Calu3 (cell line): Measurements from ENCODE around the gene ADSS1. TPM values are rescaled to one million over a fixed set of nuclear protein-coding genes. Genes with fewer than 3 reads are reported as not detected.

Source experiments
- BruUV-seq: library from RNA; stranded (reverse); fragments of 400-500 nt; replicated peaks from 2 replicates; lab custom pipeline; 2021; lab: Mats Ljungman, UMichigan
- CTCF ChIA-PET: fragments of 300-600 bp; sonication (Branson Sonifier 250); formaldehyde crosslinking; loops from one replicate; lab custom pipeline; 2022; ENCODE audit warnings: antibody characterized with exemption; lab: Charles Lee
- DNase-seq: peaks from one replicate; pipeline ENCODE4 v3.0.0; 2022
- H3K27ac Mint-ChIP-seq: one replicate; pipeline ENCODE4 v1.8.0; 2022; ENCODE audit warnings: mixed read lengths; ENCODE audit not compliant: unreplicated experiment
- H3K27me3 Mint-ChIP-seq: one replicate; pipeline ENCODE4 v1.8.0; 2022; ENCODE audit warnings: mixed read lengths; ENCODE audit not compliant: unreplicated experiment
- H3K36me3 Mint-ChIP-seq: one replicate; pipeline ENCODE4 v1.8.0; 2022; ENCODE audit warnings: mild to moderate bottlenecking, moderate library complexity, mixed read lengths; ENCODE audit not compliant: insufficient read depth, unreplicated experiment
- H3K4me1 Mint-ChIP-seq: one replicate; pipeline ENCODE4 v1.8.0; 2022; ENCODE audit warnings: mild to moderate bottlenecking, low read depth, mixed read lengths; ENCODE audit not compliant: unreplicated experiment
- H3K4me3 Mint-ChIP-seq: one replicate; pipeline ENCODE4 v1.8.0; 2022; ENCODE audit warnings: mild to moderate bottlenecking, low read depth, moderate library complexity, mixed read lengths; ENCODE audit not compliant: unreplicated experiment
- H3K9me3 Mint-ChIP-seq: one replicate; pipeline ENCODE4 v1.8.0; 2022; ENCODE audit warnings: low read depth, mixed read lengths; ENCODE audit not compliant: unreplicated experiment
- intact Hi-C: fragments of 100-400 bp; cut with micrococcal nuclease; formaldehyde crosslinking; loops from one replicate; pipeline ENCODE4 v1.10.0; 2022; ENCODE audit not compliant: unreplicated experiment
- total RNA-seq: library from RNA; stranded (reverse); gene quantifications from 2 replicates; pipeline ENCODE4 v1.2.3, GENCODE V29; 2022
- TF ChIP-seq, protein P1 (sequence below): fragments of 200-600 bp; IDR thresholded peaks from one replicate; pipeline ENCODE4 v1.8.0; 2022; ENCODE audit warnings: antibody characterized with exemption; ENCODE audit not compliant: unreplicated experiment

ADSS1 gene
- total RNA-seq, 1 experiment from 2014 or later = 8.6 TPM

DNA sequence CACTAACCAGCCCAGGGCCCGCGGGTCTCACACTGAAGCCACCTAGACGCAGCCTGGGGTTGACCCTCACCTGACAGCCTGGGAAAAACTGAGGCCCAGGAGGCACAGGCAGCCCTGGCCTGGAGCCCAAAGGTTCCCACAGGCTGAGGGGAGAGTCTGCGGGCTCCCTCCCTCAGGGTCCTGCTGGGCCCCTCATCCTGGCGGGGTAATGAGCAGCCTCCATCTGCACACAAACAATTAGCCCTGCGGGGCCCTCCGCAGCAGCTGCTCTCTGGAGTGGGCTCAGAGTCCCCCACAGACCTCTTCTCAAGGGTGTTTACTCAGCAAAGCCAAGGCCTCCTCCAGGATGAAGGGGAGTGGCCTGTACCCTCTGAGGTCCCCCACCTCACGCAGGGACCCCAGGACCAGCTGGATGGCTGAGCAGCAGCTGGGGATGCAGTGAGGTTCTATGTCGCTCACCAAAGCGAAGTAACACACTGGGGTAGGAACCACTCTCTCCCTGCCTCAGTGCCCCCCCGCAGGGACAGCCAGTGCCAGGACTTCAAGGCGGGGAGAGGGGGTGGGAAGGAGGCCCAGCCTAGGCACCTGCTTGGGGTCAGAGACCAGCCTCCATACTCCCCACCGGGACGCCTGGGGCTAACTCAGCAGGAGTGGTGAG, 64.3 kb downstream of the ADSS1 start:
- no peaks in the 10 kb centered on the region for H3K9me3 Mint-ChIP-seq
- no TSS peak for BruUV-seq
- H3K27me3 Mint-ChIP-seq = no peaks in the 10 kb centered on the region
- CTCF ChIA-PET = no interaction called here
- H3K36me3 Mint-ChIP-seq = peaks cover 6% of the 10 kb centered on the region
- DNase-seq = no peak
- no peak overlapping the region for H3K4me3 Mint-ChIP-seq
- TF ChIP-seq, protein P1, sequence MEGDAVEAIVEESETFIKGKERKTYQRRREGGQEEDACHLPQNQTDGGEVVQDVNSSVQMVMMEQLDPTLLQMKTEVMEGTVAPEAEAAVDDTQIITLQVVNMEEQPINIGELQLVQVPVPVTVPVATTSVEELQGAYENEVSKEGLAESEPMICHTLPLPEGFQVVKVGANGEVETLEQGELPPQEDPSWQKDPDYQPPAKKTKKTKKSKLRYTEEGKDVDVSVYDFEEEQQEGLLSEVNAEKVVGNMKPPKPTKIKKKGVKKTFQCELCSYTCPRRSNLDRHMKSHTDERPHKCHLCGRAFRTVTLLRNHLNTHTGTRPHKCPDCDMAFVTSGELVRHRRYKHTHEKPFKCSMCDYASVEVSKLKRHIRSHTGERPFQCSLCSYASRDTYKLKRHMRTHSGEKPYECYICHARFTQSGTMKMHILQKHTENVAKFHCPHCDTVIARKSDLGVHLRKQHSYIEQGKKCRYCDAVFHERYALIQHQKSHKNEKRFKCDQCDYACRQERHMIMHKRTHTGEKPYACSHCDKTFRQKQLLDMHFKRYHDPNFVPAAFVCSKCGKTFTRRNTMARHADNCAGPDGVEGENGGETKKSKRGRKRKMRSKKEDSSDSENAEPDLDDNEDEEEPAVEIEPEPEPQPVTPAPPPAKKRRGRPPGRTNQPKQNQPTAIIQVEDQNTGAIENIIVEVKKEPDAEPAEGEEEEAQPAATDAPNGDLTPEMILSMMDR = no peak
- H3K4me1 Mint-ChIP-seq = peaks cover 11% of the 10 kb centered on the region
- intact Hi-C loops = no loop called here
- no peak overlapping the region for H3K27ac Mint-ChIP-seq

DNA sequence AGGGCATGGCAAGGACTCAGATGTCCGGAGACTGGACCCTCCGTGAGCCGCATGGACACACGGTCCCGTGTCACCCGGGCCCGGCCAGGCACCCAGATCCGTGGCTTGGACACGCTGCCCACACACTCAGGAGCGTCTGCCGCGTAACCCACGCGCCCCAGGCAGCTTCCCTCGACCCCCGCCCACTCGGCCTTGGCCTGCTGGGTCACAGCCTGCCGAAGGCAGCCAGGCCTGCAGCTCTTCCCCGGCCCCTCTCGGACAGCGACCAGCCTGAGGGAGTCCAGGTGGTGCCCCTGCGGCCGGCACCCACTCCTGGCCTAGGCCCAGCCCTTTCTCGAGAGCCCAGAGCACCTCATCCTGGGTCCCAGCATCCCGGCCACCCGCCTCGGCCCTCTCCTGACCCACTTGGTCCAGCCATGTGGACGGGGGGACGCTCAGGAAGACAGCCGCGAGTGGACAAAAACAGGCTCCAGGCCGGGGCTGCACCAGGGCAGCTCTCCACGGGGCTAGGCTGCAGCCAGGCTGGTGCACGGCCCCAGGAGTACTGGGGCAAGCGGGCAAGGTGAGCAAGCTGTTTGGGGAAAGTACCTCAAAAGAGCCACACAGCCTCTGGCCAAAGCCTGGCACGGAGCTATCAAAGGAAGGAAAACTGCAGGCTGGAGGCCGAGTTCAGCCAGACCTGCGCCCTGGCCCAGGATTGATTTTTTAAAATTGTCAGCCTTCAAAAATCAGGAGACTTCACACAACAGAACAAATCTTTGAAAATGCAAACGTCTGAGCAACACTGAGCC, 65.0 kb downstream of the ADSS1 start:
- TF ChIP-seq, protein P1 = no peak
- CTCF ChIA-PET = no interaction called here
- DNase-seq = no peak

DNA sequence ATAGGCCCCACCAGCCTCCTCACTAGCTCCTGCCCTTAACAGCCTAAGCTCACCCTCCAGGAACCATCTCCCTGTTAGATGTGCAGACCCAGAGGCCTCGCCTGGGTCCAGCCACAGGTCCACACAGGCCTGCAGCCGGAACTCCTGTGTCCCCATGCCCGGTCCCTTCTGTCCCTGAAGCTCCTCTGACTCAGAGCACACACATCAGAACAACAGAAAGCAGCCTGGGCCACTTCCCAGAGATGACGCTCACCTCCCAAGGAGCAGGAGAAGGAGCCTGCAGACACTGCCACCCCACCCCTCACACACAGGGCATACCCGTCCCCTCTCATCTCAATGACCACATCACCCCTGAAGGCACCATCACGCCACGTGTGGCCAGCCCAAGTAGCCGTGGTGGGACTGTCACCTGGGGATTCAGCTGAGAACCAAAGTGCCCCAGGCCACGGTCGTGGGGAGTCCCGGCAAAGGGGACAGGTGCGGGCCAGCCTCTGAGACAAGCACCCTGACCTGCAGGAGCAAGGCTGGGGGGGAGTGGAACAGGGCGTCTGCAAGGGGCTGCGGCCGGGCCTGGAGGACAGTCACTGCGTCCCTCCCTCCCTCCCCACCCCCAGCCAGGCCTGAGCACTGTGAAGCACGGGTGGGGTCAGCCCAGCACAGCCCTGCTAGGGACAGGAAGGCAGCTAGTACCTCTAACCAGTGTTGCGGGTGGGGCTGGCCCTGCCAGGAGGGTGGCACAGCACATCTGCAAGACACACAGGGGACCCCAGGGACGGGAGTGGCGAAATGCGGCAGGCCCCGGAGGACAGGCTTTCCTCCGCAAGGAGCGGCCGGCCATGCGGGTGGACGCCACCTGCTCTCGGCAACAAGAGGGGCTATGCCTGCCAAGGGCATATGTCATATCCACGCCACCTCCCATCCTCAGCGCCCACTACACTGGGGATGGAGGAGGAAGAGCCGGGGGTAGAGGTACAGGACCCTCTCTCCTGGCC, 66.0 kb downstream of the ADSS1 start:
- intact Hi-C loops = no loop called here
- Mint-ChIP-seq H3K9me3 (no peaks in the 10 kb centered on the region), H3K4me1 (peaks cover 23% of the 10 kb centered on the region), H3K36me3 (peaks cover 17% of the 10 kb centered on the region), H3K27ac (no peak overlapping the region), H3K4me3 (no peak overlapping the region), H3K27me3 (no peaks in the 10 kb centered on the region)
- CTCF ChIA-PET = no interaction called here
- TF ChIP-seq, protein P1 = no peak
- no TSS peak for BruUV-seq
- no peak for DNase-seq

More for the DNA sequence above, 65.0 kb downstream of the ADSS1 start:
- H3K36me3 Mint-ChIP-seq = peaks cover 10% of the 10 kb centered on the region
- H3K4me3 Mint-ChIP-seq = no peak overlapping the region
- intact Hi-C loops = no loop called here
- BruUV-seq = no TSS peak
- H3K4me1 Mint-ChIP-seq = peaks cover 19% of the 10 kb centered on the region
- H3K27me3 Mint-ChIP-seq = no peaks in the 10 kb centered on the region
- no peaks in the 10 kb centered on the region for H3K9me3 Mint-ChIP-seq
- H3K27ac Mint-ChIP-seq = no peak overlapping the region

DNA sequence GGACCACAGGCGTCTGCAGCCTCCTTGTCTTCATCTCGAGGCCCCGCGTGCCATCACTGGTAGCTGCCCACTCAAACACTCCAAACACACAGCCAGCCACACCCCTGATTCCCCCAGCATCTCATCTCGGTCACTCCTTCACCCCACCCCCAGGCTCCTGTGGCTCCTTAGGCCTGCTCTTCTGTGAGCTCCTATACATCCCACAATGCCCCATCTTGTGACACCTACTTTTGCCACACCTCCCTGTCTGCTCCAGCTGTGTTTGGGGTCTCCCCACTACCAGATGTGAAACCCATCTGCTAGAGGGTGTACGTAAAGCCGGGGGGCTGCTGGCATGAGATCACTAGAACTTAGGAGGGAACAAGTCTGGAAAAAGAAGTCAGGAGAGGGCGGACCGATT, 67.4 kb downstream of the ADSS1 start:
- intact Hi-C loops = no loop called here
- DNase-seq = no peak
- BruUV-seq = no TSS peak
- no peaks in the 10 kb centered on the region for H3K27me3 Mint-ChIP-seq
- H3K27ac Mint-ChIP-seq = no peak overlapping the region
- H3K4me1 Mint-ChIP-seq = peaks cover 23% of the 10 kb centered on the region
- TF ChIP-seq, protein P1 = no peak
- H3K9me3 Mint-ChIP-seq = no peaks in the 10 kb centered on the region
- CTCF ChIA-PET = no interaction called here
- H3K4me3 Mint-ChIP-seq = no peak overlapping the region
- peaks cover 26% of the 10 kb centered on the region for H3K36me3 Mint-ChIP-seq
